Spleen (tissue), 7 donors: Measurements from ENCODE around the gene RNF43.

ENCODE experiments used
- POLR2A ChIP-seq, 3 donors: fragments of 450-650 bp; IDR thresholded peaks; one replicate each; pipeline ENCODE4 v1.5.1; 2017; ENCODE audit warnings: antibody characterized with exemption in 3 of 3, mild to moderate bottlenecking in 1 of 3
- TF ChIP-seq, protein P1 (sequence below), 11 experiments: fragments of 200-600 bp in 7 of 11; fragments of 450-650 bp in 4 of 11; sonication (generic) in 4 of 11; IDR thresholded peaks in 8 of 11; conservative IDR thresholded peaks in 3 of 11; 1 replicate in 7 of 11; 2 replicates in 4 of 11; pipeline versions ENCODE4 v1.4.0 to v1.8.0; 2016 to 2021; ENCODE audit warnings: antibody characterized with exemption in 11 of 11, inconsistent platforms in 4 of 11, mild to moderate bottlenecking in 1 of 11
- donor health status: DM: no; HTN: no; CAD: no; lungs with moderate emphysema.
- donor health status: DM: no; HTN: no; CAD: no.
- donor health status: DM: no; HTN: no; CAD: no.

DNA sequence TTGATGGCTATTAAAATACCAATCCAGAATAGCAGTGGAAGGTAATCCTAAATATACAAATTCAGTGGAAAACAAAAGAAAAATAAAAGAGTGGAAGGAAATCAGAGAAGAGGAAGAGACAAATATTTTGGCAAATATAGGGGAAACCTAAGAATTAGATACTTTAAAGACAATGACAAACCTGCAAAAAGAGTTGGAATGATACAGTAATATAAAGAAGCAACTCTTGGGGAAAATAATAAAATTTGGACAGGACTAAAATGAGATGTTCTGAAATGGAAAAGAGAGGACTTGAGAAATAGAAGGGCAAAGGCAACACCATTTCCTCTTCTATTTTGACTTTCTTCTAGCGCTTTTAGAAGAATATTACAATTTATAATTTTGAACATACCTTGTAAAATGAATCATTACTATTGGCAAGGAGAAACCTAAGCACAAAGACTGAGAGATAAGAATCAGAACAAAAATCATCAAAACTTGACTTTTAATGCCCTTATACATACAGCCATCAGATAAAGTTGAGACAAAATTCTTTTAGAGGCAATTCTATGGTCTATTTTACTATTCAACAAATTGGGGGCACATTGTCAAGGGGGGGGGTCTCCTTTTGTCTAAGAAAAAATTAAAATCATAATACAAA, 5.2 kb downstream of the RNF43 start:
- TF ChIP-seq, protein P1, sequence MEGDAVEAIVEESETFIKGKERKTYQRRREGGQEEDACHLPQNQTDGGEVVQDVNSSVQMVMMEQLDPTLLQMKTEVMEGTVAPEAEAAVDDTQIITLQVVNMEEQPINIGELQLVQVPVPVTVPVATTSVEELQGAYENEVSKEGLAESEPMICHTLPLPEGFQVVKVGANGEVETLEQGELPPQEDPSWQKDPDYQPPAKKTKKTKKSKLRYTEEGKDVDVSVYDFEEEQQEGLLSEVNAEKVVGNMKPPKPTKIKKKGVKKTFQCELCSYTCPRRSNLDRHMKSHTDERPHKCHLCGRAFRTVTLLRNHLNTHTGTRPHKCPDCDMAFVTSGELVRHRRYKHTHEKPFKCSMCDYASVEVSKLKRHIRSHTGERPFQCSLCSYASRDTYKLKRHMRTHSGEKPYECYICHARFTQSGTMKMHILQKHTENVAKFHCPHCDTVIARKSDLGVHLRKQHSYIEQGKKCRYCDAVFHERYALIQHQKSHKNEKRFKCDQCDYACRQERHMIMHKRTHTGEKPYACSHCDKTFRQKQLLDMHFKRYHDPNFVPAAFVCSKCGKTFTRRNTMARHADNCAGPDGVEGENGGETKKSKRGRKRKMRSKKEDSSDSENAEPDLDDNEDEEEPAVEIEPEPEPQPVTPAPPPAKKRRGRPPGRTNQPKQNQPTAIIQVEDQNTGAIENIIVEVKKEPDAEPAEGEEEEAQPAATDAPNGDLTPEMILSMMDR (IDR thresholded peaks at IDR 0.05 in 8 of 11, conservative IDR thresholded peaks at IDR 0.05 in 3 of 11), result no peak
- no peak for TF ChIP-seq POLR2A (IDR thresholded peaks at IDR 0.05)
